Panc1 (cell line): ENCODE results near the gene BCAS3.

ENCODE experiments used
- POLR2AphosphoS5 ChIP-seq: IDR thresholded peaks from 2 replicates; pipeline ENCODE4 v1.6.1; 2012; ENCODE audit warnings: mild to moderate bottlenecking, low read depth, low read length, moderate library complexity
- SIN3A ChIP-seq: IDR thresholded peaks from 2 replicates; pipeline ENCODE4 v1.6.1; 2012; ENCODE audit warnings: low read depth, mild to moderate bottlenecking, low read length, moderate library complexity, borderline replicate concordance; ENCODE audit not compliant: insufficient read depth
- TCF7L2 ChIP-seq: IDR thresholded peaks from 2 replicates; pipeline ENCODE4 v1.6.1; 2011; ENCODE audit warnings: mild to moderate bottlenecking, low read depth, low read length, inconsistent platforms
- TF ChIP-seq, protein P1 (sequence below): fragments of 450-650 bp; IDR thresholded peaks from 2 replicates; pipeline ENCODE4 v1.5.1; 2017; ENCODE audit warnings: mild to moderate bottlenecking
- TF ChIP-seq, protein P2 (sequence below), 2 experiments: IDR thresholded peaks; 2 replicates each; pipeline ENCODE4 v1.6.1; 2011 to 2012; ENCODE audit warnings: low read depth in 2 of 2, control low read depth in 1 of 2, low read length in 1 of 2, mild to moderate bottlenecking in 1 of 2, moderate library complexity in 1 of 2; ENCODE audit not compliant: insufficient read depth in 1 of 2

DNA sequence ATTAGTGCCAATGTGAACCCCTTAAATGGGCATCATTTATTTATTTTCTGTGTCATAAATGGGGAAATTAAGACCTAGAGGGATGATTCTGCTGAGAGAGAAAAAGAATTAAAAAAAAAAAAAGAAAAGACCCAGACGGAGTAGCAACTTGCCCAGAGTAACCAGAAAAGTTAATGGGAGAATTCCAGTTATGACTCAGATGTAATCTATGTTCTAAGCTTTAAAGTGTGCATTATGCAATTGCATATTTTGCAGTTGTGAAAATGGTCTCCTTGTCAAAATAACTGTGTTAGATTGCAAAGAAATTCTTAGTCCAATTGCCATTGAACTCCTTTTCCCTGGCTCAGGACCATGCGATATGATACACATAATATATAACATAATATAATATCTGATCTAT is 683.4 kb downstream of the BCAS3 start:
- TF ChIP-seq, protein P1, sequence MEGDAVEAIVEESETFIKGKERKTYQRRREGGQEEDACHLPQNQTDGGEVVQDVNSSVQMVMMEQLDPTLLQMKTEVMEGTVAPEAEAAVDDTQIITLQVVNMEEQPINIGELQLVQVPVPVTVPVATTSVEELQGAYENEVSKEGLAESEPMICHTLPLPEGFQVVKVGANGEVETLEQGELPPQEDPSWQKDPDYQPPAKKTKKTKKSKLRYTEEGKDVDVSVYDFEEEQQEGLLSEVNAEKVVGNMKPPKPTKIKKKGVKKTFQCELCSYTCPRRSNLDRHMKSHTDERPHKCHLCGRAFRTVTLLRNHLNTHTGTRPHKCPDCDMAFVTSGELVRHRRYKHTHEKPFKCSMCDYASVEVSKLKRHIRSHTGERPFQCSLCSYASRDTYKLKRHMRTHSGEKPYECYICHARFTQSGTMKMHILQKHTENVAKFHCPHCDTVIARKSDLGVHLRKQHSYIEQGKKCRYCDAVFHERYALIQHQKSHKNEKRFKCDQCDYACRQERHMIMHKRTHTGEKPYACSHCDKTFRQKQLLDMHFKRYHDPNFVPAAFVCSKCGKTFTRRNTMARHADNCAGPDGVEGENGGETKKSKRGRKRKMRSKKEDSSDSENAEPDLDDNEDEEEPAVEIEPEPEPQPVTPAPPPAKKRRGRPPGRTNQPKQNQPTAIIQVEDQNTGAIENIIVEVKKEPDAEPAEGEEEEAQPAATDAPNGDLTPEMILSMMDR, result no peak
- TF ChIP-seq POLR2AphosphoS5 (no peak), TCF7L2 (no peak), SIN3A (no peak)
- TF ChIP-seq, protein P2, sequence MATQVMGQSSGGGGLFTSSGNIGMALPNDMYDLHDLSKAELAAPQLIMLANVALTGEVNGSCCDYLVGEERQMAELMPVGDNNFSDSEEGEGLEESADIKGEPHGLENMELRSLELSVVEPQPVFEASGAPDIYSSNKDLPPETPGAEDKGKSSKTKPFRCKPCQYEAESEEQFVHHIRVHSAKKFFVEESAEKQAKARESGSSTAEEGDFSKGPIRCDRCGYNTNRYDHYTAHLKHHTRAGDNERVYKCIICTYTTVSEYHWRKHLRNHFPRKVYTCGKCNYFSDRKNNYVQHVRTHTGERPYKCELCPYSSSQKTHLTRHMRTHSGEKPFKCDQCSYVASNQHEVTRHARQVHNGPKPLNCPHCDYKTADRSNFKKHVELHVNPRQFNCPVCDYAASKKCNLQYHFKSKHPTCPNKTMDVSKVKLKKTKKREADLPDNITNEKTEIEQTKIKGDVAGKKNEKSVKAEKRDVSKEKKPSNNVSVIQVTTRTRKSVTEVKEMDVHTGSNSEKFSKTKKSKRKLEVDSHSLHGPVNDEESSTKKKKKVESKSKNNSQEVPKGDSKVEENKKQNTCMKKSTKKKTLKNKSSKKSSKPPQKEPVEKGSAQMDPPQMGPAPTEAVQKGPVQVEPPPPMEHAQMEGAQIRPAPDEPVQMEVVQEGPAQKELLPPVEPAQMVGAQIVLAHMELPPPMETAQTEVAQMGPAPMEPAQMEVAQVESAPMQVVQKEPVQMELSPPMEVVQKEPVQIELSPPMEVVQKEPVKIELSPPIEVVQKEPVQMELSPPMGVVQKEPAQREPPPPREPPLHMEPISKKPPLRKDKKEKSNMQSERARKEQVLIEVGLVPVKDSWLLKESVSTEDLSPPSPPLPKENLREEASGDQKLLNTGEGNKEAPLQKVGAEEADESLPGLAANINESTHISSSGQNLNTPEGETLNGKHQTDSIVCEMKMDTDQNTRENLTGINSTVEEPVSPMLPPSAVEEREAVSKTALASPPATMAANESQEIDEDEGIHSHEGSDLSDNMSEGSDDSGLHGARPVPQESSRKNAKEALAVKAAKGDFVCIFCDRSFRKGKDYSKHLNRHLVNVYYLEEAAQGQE (IDR thresholded peaks at IDR 0.05; ENCODE audit: insufficient read depth in 1 of 2, low read depth in 2 of 2, low read length in 1 of 2), result no peak
